Measurements from ENCODE around the gene IFT88.

GRCh38 chr13:20570517-20570916 is 3.6 kb downstream of the IFT88 start:
- TF ChIP-seq HMG20A (CRISPR knock-in tag; conservative IDR thresholded peaks at IDR 0.05) (no peak), E2F5 (CRISPR knock-in tag; IDR thresholded peaks at IDR 0.05) (no peak), CBFA2T3 (IDR thresholded peaks at IDR 0.05) (no peak), SRF (CRISPR knock-in tag; IDR thresholded peaks at IDR 0.05) (no peak), ZNF121 (CRISPR knock-in tag; conservative IDR thresholded peaks at IDR 0.05) (no peak), CTCF (IDR thresholded peaks at IDR 0.05 in 2 of 3, conservative IDR thresholded peaks at IDR 0.05 in 1 of 3; ENCODE audit: insufficient read depth in 2 of 3, low read depth in 1 of 3, low read length in 3 of 3) (no peak), HNRNPLL (IDR thresholded peaks at IDR 0.05; ENCODE audit: low read depth, low read length, poor library complexity, severe bottlenecking) (no peak), RREB1 (CRISPR knock-in tag; IDR thresholded peaks at IDR 0.05) (no peak), NFIC (IDR thresholded peaks at IDR 0.05) (no peak), RAD21 (CRISPR knock-in tag; conservative IDR thresholded peaks at IDR 0.05 in 1 of 2, IDR thresholded peaks at IDR 0.05 in 1 of 2) (no peak), ARID3B (CRISPR knock-in tag; IDR thresholded peaks at IDR 0.05; ENCODE audit: borderline replicate concordance) (no peak), RB1 (IDR thresholded peaks at IDR 0.05; ENCODE audit: low read depth) (no peak), NFATC3 (IDR thresholded peaks at IDR 0.05) (no peak), RBBP5 (IDR thresholded peaks at IDR 0.05; ENCODE audit: borderline replicate concordance, insufficient read depth, low read length, poor library complexity, severe bottlenecking) (no peak)

Data from K562 (cell line).